GM23338 (cell line): ENCODE results near the gene MRPL24.

ENCODE experiments used
- CREB1 ChIP-seq: fragments of 250-450 bp; sonication (Bioruptor Pico); IDR thresholded peaks from 2 replicates; pipeline ENCODE4 v1.5.0; 2020; ENCODE audit warnings: low read depth, mild to moderate bottlenecking, moderate library complexity
- EZH2 ChIP-seq: fragments of 200-600 bp; sonication (generic); IDR thresholded peaks from one replicate; pipeline ENCODE4 v1.8.0; 2017; ENCODE audit warnings: antibody characterized with exemption, mild to moderate bottlenecking, low read depth; ENCODE audit not compliant: unreplicated experiment
- EZH2phosphoT487 ChIP-seq: fragments of 200-600 bp; sonication (generic); IDR thresholded peaks from one replicate; pipeline ENCODE4 v1.8.1; 2018; ENCODE audit warnings: antibody characterized with exemption; ENCODE audit not compliant: unreplicated experiment
- JUNB ChIP-seq: IDR thresholded peaks from one replicate; pipeline ENCODE4 v1.6.1; 2016; ENCODE audit warnings: antibody characterized with exemption; ENCODE audit not compliant: unreplicated experiment
- NANOG ChIP-seq: IDR thresholded peaks from 2 replicates; pipeline ENCODE4 v1.6.1; 2016; ENCODE audit warnings: antibody characterized with exemption, borderline replicate concordance
- POLR2AphosphoS5 ChIP-seq: IDR thresholded peaks from 2 replicates; pipeline ENCODE4 v1.6.1; 2016; ENCODE audit warnings: antibody characterized with exemption, low read depth
- STAT1 ChIP-seq: IDR thresholded peaks from one replicate; pipeline ENCODE4 v1.6.1; 2016; ENCODE audit warnings: antibody characterized with exemption; ENCODE audit not compliant: unreplicated experiment
- ZNF114 ChIP-seq: fragments of 250-450 bp; sonication (Bioruptor Pico); IDR thresholded peaks from 2 replicates; pipeline ENCODE4 v1.5.0; 2020; ENCODE audit warnings: mild to moderate bottlenecking, moderate library complexity
- ZNF331 ChIP-seq: fragments of 250-450 bp; sonication (Bioruptor Pico); IDR thresholded peaks from 2 replicates; pipeline ENCODE4 v1.5.0; 2020; ENCODE audit warnings: low read depth, mild to moderate bottlenecking, moderate library complexity
- TF ChIP-seq, protein P1 (sequence below), 2 experiments: fragments of 200-600 bp in 1 of 2; sonication (generic) in 1 of 2; conservative IDR thresholded peaks; 2 replicates each; pipeline versions ENCODE4 v1.5.1 to v1.6.1; 2016 to 2017; ENCODE audit warnings: antibody characterized with exemption in 2 of 2, low read depth in 2 of 2, mild to moderate bottlenecking in 2 of 2, moderate library complexity in 1 of 2
- TF ChIP-seq, protein P2 (sequence below): IDR thresholded peaks from one replicate; pipeline ENCODE4 v1.6.1; 2018; ENCODE audit warnings: antibody characterized with exemption; ENCODE audit not compliant: unreplicated experiment

DNA sequence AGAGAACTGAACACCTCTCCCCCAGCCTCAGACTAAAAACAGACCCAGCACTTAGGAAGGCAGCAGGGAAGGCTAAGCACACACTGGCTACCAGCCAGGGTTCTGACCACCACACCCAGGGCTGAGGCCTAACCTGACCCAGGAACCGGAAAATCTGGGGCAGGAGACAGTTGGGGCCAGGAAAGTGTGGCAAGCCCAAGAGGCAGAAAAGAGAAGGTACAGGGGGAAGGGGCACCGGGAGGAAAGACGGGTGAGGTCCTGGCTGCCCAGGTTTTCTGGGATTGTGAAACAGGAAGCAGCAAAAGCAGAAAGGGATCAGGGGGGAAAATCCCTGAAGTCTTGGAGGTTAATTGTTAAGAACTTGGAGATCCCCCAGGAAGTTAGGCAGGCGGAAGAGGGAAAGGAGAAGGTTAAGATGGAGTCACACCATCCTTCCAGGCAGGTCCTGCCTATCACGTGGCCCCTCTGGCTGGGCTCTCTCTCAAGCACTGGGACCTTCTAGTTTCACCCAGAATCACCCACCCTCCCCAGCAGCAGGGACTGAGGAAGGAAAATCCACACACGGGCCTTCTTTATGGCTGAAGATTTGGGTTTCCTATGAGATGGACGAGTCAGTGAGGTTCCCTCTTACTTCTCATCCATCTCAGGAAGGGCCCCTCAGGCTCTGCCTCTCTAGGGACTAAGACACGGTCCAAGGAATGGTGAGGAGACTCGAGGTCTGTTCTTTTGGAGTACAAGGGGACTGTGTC lies 8.0 kb upstream of the MRPL24 start:
- TF ChIP-seq, protein P1, sequence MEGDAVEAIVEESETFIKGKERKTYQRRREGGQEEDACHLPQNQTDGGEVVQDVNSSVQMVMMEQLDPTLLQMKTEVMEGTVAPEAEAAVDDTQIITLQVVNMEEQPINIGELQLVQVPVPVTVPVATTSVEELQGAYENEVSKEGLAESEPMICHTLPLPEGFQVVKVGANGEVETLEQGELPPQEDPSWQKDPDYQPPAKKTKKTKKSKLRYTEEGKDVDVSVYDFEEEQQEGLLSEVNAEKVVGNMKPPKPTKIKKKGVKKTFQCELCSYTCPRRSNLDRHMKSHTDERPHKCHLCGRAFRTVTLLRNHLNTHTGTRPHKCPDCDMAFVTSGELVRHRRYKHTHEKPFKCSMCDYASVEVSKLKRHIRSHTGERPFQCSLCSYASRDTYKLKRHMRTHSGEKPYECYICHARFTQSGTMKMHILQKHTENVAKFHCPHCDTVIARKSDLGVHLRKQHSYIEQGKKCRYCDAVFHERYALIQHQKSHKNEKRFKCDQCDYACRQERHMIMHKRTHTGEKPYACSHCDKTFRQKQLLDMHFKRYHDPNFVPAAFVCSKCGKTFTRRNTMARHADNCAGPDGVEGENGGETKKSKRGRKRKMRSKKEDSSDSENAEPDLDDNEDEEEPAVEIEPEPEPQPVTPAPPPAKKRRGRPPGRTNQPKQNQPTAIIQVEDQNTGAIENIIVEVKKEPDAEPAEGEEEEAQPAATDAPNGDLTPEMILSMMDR (conservative IDR thresholded peaks at IDR 0.05; ENCODE audit: low read depth in 2 of 2), result no peak
- TF ChIP-seq POLR2AphosphoS5 (no peak), STAT1 (no peak), EZH2 (no peak), ZNF114 (CRISPR knock-in tag) (no peak), ZNF331 (no peak), EZH2phosphoT487 (no peak), JUNB (no peak), NANOG (no peak), CREB1 (CRISPR knock-in tag) (no peak)
- TF ChIP-seq, protein P2, sequence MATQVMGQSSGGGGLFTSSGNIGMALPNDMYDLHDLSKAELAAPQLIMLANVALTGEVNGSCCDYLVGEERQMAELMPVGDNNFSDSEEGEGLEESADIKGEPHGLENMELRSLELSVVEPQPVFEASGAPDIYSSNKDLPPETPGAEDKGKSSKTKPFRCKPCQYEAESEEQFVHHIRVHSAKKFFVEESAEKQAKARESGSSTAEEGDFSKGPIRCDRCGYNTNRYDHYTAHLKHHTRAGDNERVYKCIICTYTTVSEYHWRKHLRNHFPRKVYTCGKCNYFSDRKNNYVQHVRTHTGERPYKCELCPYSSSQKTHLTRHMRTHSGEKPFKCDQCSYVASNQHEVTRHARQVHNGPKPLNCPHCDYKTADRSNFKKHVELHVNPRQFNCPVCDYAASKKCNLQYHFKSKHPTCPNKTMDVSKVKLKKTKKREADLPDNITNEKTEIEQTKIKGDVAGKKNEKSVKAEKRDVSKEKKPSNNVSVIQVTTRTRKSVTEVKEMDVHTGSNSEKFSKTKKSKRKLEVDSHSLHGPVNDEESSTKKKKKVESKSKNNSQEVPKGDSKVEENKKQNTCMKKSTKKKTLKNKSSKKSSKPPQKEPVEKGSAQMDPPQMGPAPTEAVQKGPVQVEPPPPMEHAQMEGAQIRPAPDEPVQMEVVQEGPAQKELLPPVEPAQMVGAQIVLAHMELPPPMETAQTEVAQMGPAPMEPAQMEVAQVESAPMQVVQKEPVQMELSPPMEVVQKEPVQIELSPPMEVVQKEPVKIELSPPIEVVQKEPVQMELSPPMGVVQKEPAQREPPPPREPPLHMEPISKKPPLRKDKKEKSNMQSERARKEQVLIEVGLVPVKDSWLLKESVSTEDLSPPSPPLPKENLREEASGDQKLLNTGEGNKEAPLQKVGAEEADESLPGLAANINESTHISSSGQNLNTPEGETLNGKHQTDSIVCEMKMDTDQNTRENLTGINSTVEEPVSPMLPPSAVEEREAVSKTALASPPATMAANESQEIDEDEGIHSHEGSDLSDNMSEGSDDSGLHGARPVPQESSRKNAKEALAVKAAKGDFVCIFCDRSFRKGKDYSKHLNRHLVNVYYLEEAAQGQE, result no peak
